Measurements from ENCODE around the gene ARHGEF33. TPM values are rescaled to one million over a fixed set of nuclear protein-coding genes. Genes with fewer than 3 reads are reported as not detected.

Gene ARHGEF33
- total and polyA plus RNA-seq, 3 donors from 2014 or later = 5.9 to 16.7 (median 6.2) TPM

DNA sequence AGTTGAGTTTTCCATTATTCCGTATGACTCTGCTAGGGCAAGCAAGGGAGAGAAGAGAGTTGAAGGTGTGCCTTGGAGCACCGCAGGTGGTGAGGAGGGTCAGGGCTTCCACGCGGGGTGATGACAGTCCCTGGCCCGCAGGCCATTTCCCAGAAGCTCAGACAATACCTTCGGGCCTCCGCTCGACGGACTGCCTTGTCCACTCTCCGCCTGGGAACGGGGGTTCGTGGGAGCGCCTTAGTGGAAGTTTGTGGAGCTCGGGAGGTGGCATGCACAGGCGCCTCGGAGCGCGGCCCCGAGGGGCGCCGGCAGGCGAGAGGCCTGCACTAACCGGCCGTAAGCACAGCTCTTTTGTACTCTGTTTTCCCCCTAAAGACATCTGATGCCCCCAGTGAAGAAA lies 69.8 kb downstream of the ARHGEF33 start:
- WGBS, 2 donors = 39 to 69% methylated on average over 21 to 24 of the region's 24 CpGs
- DNase-seq = no peak
- intact Hi-C loops (cut with DNase I; ENCODE audit: low total_unique reads) = no loop called here
- TF ChIP-seq, protein P1, sequence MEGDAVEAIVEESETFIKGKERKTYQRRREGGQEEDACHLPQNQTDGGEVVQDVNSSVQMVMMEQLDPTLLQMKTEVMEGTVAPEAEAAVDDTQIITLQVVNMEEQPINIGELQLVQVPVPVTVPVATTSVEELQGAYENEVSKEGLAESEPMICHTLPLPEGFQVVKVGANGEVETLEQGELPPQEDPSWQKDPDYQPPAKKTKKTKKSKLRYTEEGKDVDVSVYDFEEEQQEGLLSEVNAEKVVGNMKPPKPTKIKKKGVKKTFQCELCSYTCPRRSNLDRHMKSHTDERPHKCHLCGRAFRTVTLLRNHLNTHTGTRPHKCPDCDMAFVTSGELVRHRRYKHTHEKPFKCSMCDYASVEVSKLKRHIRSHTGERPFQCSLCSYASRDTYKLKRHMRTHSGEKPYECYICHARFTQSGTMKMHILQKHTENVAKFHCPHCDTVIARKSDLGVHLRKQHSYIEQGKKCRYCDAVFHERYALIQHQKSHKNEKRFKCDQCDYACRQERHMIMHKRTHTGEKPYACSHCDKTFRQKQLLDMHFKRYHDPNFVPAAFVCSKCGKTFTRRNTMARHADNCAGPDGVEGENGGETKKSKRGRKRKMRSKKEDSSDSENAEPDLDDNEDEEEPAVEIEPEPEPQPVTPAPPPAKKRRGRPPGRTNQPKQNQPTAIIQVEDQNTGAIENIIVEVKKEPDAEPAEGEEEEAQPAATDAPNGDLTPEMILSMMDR (IDR thresholded peaks at IDR 0.05) = no peak
- TF ChIP-seq POLR2A (IDR thresholded peaks at IDR 0.05) = no peak
- no peaks in the 10 kb centered on the region for H3K27me3 ChIP-seq
- peak overlapping the region; percentile 69 to 75 for H3K27ac ChIP-seq
- no peaks in the 10 kb centered on the region for H3K9me3 ChIP-seq
- H3K36me3 ChIP-seq (ENCODE audit: low read depth, missing control alignments) = no peaks in the 10 kb centered on the region
- H3K4me1 ChIP-seq = peaks cover 10% of the 10 kb centered on the region
- peak overlapping the region; percentile 56 to 70 for H3K4me3 ChIP-seq

DNA sequence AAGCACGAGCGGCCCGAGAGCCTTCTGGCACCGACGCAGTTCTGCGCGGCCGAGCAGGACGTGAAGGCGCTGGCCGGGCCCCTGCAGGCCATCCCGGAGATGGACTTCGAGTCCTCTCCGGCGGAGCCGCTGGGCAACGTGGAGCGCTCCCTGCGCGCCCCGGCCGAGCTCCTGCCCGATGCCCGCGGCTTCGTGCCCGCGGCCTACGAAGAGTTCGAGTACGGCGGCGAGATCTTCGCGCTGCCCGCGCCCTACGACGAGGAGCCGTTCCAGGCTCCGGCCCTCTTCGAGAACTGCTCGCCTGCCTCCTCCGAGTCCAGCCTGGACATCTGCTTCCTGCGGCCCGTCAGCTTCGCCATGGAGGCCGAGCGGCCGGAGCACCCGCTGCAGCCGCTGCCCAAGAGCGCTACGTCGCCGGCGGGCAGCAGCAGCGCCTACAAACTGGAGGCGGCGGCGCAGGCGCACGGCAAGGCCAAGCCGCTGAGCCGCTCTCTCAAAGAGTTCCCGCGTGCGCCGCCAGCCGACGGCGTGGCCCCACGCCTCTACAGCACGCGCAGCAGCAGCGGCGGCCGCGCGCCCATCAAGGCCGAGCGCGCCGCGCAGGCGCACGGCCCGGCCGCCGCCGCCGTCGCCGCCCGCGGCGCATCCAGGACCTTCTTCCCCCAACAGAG lies 70.4 kb downstream of the ARHGEF33 start:
- peaks cover 10% of the 10 kb centered on the region for H3K4me1 ChIP-seq
- TF ChIP-seq, protein P1 (IDR thresholded peaks at IDR 0.05) = peak in 1 of 3 experiments; percentile 10
- no peak for TF ChIP-seq POLR2A (IDR thresholded peaks at IDR 0.05)

DNA sequence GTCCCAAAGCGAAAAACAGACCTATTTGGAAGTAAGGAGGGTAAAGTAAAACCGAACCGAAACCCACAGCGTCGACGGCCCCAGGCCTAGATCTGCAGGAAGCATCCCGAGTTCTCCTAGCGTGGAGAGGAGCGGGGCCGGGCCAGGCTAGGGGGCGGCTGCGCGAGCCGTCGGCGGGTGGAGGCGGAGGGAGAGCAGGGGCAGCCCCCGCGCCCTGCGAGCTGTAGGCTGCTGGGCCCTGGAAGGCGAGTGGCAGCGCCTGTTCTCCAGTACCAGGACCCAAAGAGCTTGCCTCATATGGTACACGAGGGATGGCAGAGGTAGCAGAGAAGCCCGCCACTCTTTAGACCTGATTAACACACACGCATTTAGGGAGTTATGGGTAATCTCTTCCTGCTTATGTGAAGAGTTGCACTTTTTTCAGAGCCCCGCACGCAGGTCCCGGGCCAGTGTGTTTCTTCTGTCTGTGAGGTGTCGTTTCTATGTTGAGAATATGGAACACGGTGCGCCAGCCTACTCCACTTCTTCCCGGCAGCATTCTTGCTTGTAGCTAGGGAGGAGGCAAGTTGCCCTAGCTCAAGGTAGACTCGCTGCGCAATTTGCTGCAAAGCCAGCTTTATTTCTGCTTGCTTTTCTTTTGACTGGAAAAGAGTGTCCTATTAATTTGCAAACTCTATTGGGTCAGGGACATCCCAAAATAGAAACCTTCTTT lies 71.1 kb downstream of the ARHGEF33 start:
- Histone ChIP-seq H3K4me1 (peaks cover 10% of the 10 kb centered on the region), H3K4me3 (peak overlapping the region; percentile 56 to 70), H3K27ac (peak overlapping the region; percentile 61 to 83), H3K9me3 (no peaks in the 10 kb centered on the region), H3K27me3 (no peaks in the 10 kb centered on the region), H3K36me3 (ENCODE audit: low read depth, missing control alignments) (no peaks in the 10 kb centered on the region)
- intact Hi-C loops (cut with DNase I; ENCODE audit: low total_unique reads) = no loop called here
- 32 to 36% methylated on average over 25 to 34 of the region's 34 CpGs for WGBS, 2 donors
- no peak for TF ChIP-seq POLR2A (IDR thresholded peaks at IDR 0.05)
- TF ChIP-seq, protein P1 (IDR thresholded peaks at IDR 0.05) = no peak
- DNase-seq = peak; percentile 36

More for the DNA sequence above, 70.4 kb downstream of the ARHGEF33 start:
- H3K27me3 ChIP-seq = no peaks in the 10 kb centered on the region
- H3K9me3 ChIP-seq = no peaks in the 10 kb centered on the region
- intact Hi-C loops (cut with DNase I; ENCODE audit: low total_unique reads) = no loop called here
- peak; percentile 94 for DNase-seq
- peak overlapping the region; percentile 56 to 70 for H3K4me3 ChIP-seq
- WGBS, 2 donors = 8 to 17% methylated on average over 28 to 54 of the region's 97 CpGs
- no peaks in the 10 kb centered on the region for H3K36me3 ChIP-seq (ENCODE audit: low read depth, missing control alignments)
- H3K27ac ChIP-seq = peak overlapping the region; percentile 75 to 83

DNA sequence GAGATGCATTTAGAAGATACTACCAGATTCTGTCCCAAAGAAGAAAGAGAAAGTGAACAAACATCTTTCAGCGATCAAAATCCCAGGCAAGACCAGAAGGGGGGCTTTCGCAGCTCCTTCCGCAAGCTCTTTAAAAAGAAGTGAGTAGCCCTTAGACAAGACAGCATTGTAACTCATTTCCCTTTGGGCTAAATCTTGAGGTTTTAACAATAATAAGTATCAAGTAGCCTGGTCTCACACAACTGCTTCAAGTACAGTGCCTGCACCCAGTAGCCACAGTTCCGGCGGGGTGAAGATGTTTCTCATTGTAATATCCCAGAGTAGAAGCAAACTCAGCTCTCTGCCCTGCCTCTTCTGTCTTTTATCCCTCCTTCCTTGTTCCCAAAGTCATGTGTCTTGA lies 76.3 kb downstream of the ARHGEF33 start:
- intact Hi-C loops (cut with DNase I; ENCODE audit: low total_unique reads) = no loop called here
- H3K27me3 ChIP-seq = no peaks in the 10 kb centered on the region
- TF ChIP-seq, protein P1 (IDR thresholded peaks at IDR 0.05) = no peak
- TF ChIP-seq POLR2A (IDR thresholded peaks at IDR 0.05) = no peak
- H3K27ac ChIP-seq = no peak overlapping the region
- no peaks in the 10 kb centered on the region for H3K9me3 ChIP-seq
- WGBS, 2 donors = 94 to 96% methylated on average over 5 of the region's 5 CpGs
- H3K36me3 ChIP-seq (ENCODE audit: low read depth, missing control alignments) = no peaks in the 10 kb centered on the region
- H3K4me3 ChIP-seq = no peak overlapping the region
- no peaks in the 10 kb centered on the region for H3K4me1 ChIP-seq
- DNase-seq = no peak

Measured in testis (tissue), 3 donors.